GM19025 (cell line): ENCODE results near the gene MAPK13.
A peak's percentile ranks its signal among the peaks of the same experiment; 100 is the strongest.
"Not testable (repeated sequence)": the region's sequence is repeated elsewhere in the genome, so short reads cannot be mapped to it uniquely, and the experiment has no call there.

Source experiments
- ATAC-seq: cut with Tn5 transposase; IDR thresholded peaks from one replicate; pipeline ENCODE4 v1.9.1; 2021; ENCODE audit warnings: mild to moderate bottlenecking, low read depth, moderate library complexity; ENCODE audit not compliant: unreplicated experiment

The MAPK13 gene

DNA sequence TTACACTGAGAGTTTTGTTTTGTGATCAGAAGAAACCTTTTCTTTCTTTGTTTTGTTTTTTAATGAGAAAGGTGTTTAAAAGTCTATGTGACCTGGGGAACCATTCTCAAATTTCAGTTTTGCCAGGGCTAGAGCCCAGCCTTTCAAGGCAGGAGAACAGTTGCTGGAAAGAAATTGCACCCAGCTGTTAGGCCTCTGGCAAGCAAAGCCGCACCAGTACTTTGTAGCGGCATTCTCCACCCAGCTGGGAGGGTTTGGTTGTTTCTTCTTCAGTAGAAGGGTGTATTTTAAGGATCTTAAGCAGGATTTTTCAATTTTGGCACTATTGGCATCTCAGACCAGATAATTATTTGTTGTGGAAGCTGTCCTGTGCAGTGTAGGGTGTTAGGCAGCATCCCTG is 16.6 kb upstream of the MAPK13 start:
- no peak for ATAC-seq

DNA sequence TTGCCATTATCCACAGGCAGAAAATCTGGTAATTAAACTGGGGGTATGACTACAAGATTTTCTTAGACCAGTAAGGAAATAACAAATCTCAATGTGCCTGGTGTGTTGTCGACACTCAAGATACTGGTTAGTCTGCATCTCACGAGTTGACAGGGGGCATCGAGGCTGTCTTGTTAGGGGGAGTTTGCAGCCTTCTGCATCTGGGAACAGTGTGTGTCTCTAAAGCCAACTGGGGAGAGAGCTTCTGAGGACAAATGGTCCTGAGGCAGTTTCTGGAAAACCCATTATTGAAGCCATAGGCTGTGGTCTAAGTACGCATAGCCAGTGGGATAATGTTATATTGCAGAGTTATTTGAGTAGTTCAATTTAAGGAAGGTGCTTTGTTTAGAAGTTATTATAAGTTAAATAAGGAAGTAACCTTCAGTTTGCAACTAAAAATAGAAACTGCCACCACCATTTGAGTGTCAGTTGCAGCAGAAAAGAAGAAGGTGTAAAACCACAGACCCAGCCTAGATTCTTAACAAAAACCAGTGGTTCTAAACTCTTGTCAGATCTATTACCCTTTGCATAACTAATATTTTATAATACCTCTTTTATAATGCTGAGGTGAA is 15.4 kb upstream of the MAPK13 start:
- no peak for ATAC-seq

DNA sequence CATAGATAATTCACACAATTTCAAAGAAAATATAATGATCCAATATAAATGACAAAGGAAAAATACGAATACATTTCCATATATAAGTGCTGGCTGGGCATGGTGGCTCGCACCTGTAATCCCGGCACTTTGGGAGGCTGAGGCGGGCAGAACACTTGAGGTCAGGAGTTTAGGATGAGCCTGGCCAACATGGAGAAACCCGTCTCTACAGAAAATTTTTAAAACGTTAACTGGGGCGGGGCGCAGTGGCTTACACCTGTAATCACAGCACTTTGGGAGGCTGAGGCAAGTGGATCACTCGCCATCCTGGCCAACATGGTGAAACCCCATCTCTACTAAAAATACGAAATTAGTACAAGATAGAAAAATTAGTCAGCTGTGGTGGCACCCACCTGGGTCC is 14.9 kb upstream of the MAPK13 start:
- no peak for ATAC-seq

DNA sequence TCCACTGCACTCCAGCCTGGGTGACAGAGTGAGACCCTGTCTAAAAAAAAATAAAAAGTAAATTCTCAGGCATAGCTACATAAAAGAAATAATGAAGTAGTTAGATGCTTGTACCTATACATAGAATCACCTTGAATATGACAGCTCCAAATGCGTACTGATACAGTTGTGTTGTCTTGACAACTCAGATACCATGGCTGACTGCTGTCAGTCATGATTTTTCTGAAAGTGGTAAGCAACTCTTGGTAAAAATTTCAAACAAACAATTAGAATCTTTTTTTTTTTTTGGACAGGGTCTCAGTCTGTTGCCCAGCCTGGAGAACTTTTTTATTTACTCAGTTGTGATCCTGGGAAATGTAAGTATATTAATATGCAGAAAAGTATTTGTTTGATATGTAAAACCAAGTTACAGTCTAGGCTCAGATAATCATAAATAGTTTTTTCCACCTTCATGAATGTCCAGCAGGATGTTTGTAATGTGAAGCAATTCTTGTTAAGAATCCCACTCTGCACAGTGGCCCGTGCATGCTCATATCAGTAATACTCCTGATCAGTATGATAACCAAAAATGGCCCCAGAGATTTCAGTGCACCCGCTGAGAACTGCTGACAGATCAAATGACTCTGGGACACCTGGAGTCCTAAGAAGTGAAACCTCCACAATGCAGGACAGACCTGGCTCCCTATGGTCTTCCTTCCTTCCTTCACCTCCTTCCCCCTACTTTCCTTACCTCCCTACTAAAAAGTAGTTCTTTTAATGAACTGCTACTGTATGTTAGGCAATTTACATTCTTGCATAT is 14.0 kb upstream of the MAPK13 start:
- ATAC-seq, result no peak

- no peak for ATAC-seq
Measured at GRCh38 chr6:36116943-36117342, 13.4 kb upstream of the MAPK13 start.

DNA sequence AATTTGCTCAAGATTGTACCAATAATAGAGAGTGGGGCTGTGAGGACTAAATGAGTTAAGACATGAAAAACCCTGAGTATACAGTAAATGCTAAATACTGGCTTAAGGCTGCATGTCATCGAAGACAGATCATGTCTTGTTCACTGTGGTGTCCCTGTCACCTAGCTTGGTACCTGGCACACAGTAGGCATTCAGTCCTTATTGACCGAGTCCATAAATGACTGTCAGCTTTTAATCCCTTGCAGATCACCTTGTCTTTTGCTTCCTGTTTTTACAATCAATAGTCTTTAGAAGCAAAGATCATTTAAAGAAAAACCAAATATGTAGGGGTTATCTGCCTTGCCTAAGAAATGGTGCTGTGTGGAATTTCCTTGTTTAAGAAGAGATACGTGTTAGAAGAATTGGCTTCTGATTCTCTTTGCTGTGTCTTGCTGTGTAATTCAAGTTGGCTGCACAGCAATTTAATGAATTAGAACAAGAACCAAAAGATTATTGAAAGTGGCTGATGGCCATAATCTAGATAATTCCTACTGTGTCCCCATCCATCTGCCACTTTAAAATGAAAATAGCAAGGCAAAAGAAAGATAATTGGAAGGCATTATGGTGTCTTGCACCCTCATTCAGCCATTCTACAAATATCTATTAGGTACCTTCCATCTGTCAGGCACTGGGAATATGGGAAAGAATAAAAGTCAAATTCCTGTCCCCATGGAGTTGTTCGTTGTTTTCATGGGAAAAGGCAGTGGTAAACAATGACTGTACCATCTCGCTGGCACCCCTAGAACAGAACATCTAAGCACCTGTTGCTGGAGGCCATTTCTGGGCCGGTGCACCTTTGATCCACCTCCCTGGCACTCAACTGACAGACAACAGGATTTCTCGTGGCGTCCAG is 12.4 kb upstream of the MAPK13 start:
- ATAC-seq, result no peak

GRCh38 chr6:36118550-36119107 is 11.7 kb upstream of the MAPK13 start:
- no peak for ATAC-seq

GRCh38 chr6:36119209-36119608 is 11.1 kb upstream of the MAPK13 start:
- no peak for ATAC-seq

GRCh38 chr6:36120018-36120417 is 10.3 kb upstream of the MAPK13 start:
- no peak for ATAC-seq

GRCh38 chr6:36120539-36120938 is 9.8 kb upstream of the MAPK13 start:
- no peak for ATAC-seq

DNA sequence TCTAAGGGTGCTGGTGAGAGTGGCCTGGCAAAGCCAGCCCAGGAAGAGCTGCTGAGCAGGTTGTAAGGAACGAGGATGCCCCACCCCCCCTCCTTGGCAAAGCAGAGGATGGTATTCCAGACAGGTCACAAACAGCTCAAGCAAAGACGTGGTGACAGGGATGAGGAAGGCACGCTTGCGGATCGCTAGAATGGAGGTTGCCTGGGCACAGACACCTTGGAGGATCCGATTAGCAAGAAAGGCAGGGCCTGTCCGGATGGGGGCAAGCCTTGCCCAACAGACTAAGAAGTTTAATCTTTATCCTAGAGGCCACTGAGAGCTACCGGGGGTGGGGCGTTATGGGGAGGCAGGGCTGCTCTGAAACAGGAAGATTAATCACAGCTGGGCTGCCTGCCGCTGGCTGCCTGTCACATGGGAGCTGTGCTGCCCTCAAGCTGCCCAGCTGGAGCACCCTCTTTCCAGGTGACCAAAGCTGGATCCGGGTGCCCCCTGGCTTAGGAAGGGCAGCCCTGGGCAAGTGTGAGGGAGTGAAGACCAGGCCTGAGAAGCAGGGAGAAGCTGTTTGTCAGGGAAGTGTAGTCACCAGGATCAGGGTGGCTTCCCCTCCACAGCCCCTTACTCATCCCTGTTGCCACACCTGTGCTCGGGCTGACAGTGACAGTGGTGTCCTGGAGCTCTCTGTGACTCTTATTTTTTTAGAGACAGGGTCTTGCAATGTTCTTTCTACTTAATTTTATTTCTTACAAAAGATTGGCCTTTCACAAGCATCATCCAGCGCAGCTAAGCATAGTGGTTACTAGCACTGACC is 9.1 kb upstream of the MAPK13 start:
- ATAC-seq, result no peak

DNA sequence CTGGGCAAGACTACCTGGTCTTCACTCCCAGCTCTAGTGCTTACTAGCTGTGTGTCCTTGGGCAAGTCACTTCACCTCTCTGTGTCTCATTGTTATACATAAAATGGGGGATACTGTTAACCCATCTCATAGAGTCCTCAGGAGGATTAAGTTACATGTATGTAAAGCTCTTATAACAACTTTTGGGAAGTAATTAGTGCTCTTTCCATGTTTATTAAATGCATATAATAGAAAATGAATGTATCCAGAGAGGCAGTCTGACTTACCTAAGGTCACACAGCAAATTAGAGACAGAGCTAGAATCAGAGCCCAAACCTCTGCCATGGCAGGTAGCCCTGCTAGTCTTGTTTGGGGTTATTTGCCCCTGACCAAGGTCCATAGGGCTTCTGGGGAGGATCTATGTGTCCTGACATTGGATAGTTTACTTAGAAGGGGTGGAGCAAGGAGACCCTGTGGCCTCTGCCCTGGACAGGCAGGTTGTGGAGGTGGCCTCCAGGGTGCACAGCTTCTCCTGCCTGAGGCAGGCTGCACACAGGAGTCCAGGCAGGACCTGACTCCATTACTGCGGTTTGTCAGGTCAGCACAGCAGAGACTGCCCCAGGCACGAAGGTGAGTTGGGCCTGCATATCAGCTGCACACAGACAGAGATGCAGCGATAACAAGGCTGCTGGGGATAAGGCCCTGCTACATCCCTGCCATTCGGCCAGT is 8.4 kb upstream of the MAPK13 start:
- no peak for ATAC-seq

- no peak for ATAC-seq
Measured at GRCh38 chr6:36122495-36123269, 7.6 kb upstream of the MAPK13 start.

- peak; percentile 63 for ATAC-seq
Measured at GRCh38 chr6:36123270-36124139, 6.8 kb upstream of the MAPK13 start.

DNA sequence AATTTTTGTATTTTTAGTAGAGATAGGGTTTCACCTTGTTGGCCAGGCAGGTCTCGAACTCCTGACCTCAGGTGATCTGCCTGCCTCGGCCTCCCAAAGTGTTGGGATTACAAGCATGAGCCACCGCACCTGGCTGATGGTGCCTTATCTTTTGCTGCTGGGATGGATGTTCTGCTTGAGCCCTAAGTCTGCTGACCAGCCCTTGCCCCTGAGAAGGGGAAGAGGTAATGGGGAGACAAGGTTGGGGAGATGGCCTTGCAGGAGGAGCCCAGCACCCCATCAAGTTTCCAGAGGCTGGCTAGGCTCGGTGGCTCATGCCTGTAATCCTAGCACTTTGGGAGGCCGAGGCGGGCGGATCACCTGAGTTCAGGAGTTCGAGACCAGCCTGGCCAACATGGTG is 6.0 kb upstream of the MAPK13 start:
- not testable (repeated sequence) for ATAC-seq

DNA sequence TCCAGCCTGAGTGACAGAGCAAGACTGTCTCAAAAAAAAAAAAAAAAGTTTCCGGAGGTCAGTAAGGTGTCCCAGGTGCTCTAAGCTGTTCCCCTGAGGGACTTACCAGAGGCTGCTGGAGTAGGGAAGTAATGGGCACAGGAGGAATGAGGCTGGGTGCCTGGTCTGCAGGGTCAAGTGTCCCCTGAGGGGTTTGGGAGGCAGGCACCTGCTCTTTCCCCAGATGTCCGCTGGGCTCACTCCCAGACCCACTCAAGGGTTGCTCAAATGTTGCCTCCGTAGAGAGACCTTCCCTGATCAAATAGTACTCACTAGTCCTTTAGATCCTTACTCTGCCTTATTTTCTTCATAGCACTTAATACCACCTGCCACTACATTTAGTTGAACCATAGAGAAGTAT is 5.4 kb upstream of the MAPK13 start:
- no peak for ATAC-seq

- ATAC-seq, result no peak
Measured at GRCh38 chr6:36125575-36125974, 4.7 kb upstream of the MAPK13 start.

- ATAC-seq, result no peak
Measured at GRCh38 chr6:36126121-36126520, 4.2 kb upstream of the MAPK13 start.
